HEK293 (cell line): Measurements from ENCODE around the gene HOXA11.

Experiments
- CTCF ChIA-PET: fragments of 350-600 bp; formaldehyde crosslinking; extraction: SDS; loops from one replicate; lab custom pipeline; 2021; ENCODE audit warnings: antibody characterized with exemption; lab: Yijun Ruan, JAX
- POLR2A ChIA-PET: fragments of 300-600 bp; formaldehyde crosslinking; extraction: SDS; loops from one replicate; lab custom pipeline; 2020; ENCODE audit warnings: antibody characterized with exemption, inconsistent platforms; lab: Yijun Ruan, JAX
- H3K27ac ChIP-seq: fragments of 200-500 bp; sonication (Bioruptor generic); 2 replicates; pipeline ENCODE4 v1.5.1; 2014; ENCODE audit warnings: low read depth, low read length, control low read depth, inconsistent platforms; ENCODE audit errors: extremely low read depth
- H3K36me3 ChIP-seq, 2 experiments: fragments of 200-500 bp in 1 of 2; sonication (Bioruptor generic) in 1 of 2; 1 replicate in 1 of 2; 2 replicates in 1 of 2; pipeline ENCODE4 v1.5.1; 2014 to 2017; ENCODE audit warnings: inconsistent platforms in 2 of 2, low read length in 2 of 2; ENCODE audit not compliant: control insufficient read depth in 2 of 2, insufficient read depth in 1 of 2
- H3K4me1 ChIP-seq: fragments of 200-500 bp; sonication (Bioruptor generic); 2 replicates; pipeline ENCODE4 v1.5.1; 2014; ENCODE audit warnings: mild to moderate bottlenecking, low read length, inconsistent platforms; ENCODE audit not compliant: control insufficient read depth, insufficient read depth
- H3K4me3 ChIP-seq: 2 replicates; pipeline ENCODE4 v1.5.1; 2011; ENCODE audit warnings: low read depth, mild to moderate bottlenecking, control low read depth, low read length, moderate library complexity
- H3K9me3 ChIP-seq: fragments of 200-500 bp; sonication (Bioruptor generic); 2 replicates; pipeline ENCODE4 v1.5.1; 2014; ENCODE audit warnings: low read depth, low read length, inconsistent platforms; ENCODE audit not compliant: control insufficient read depth, insufficient read depth
- BCL6B ChIP-seq: fragments of 450-650 bp; formaldehyde crosslinking; IDR thresholded peaks from 2 replicates; pipeline ENCODE4 v1.5.1; 2017; ENCODE audit warnings: missing biosample characterization, missing genetic modification characterization
- CTCF ChIP-seq: fragments of 450-650 bp; formaldehyde crosslinking; IDR thresholded peaks from 2 replicates; pipeline ENCODE4 v1.5.1; 2016; ENCODE audit warnings: missing biosample characterization, missing genetic modification characterization
- FEZF1 ChIP-seq: fragments of 450-650 bp; formaldehyde crosslinking; IDR thresholded peaks from 2 replicates; pipeline ENCODE4 v1.5.1; 2016; ENCODE audit warnings: missing biosample characterization, missing genetic modification characterization
- GLIS2 ChIP-seq: fragments of 450-650 bp; formaldehyde crosslinking; IDR thresholded peaks from 2 replicates; pipeline ENCODE4 v1.5.1; 2016; ENCODE audit warnings: missing biosample characterization, missing genetic modification characterization
- KLF9 ChIP-seq: fragments of 450-650 bp; formaldehyde crosslinking; IDR thresholded peaks from 2 replicates; pipeline ENCODE4 v1.5.1; 2016; ENCODE audit warnings: missing biosample characterization, missing genetic modification characterization, low read depth
- PATZ1 ChIP-seq: fragments of 450-650 bp; formaldehyde crosslinking; IDR thresholded peaks from 2 replicates; pipeline ENCODE4 v1.5.1; 2016; ENCODE audit warnings: missing biosample characterization, missing genetic modification characterization
- SP2 ChIP-seq: fragments of 450-650 bp; formaldehyde crosslinking; IDR thresholded peaks from 2 replicates; pipeline ENCODE4 v1.5.1; 2016; ENCODE audit warnings: missing biosample characterization, missing genetic modification characterization
- SP3 ChIP-seq: fragments of 450-650 bp; formaldehyde crosslinking; IDR thresholded peaks from 2 replicates; pipeline ENCODE4 v1.5.1; 2016; ENCODE audit warnings: missing biosample characterization, missing genetic modification characterization
- ZBTB7A ChIP-seq: fragments of 450-650 bp; formaldehyde crosslinking; IDR thresholded peaks from 2 replicates; pipeline ENCODE4 v1.5.1; 2016; ENCODE audit warnings: low read depth, missing biosample characterization, missing genetic modification characterization
- ZNF114 ChIP-seq: fragments of 450-650 bp; formaldehyde crosslinking; IDR thresholded peaks from 2 replicates; pipeline ENCODE4 v1.5.0; 2017; ENCODE audit warnings: missing biosample characterization, missing genetic modification characterization
- ZNF404 ChIP-seq: fragments of 450-650 bp; formaldehyde crosslinking; IDR thresholded peaks from 2 replicates; pipeline ENCODE4 v1.5.1; 2017; ENCODE audit warnings: missing biosample characterization, missing genetic modification characterization
- ZNF513 ChIP-seq: fragments of 450-650 bp; IDR thresholded peaks from 2 replicates; pipeline ENCODE4 v1.5.1; 2018; ENCODE audit warnings: missing biosample characterization, missing genetic modification characterization
- ZNF530 ChIP-seq: fragments of 450-650 bp; formaldehyde crosslinking; IDR thresholded peaks from 2 replicates; pipeline ENCODE4 v1.5.1; 2016; ENCODE audit warnings: low read depth, missing biosample characterization, missing genetic modification characterization
- ZNF558 ChIP-seq: fragments of 450-650 bp; formaldehyde crosslinking; IDR thresholded peaks from 2 replicates; pipeline ENCODE4 v1.5.1; 2016; ENCODE audit warnings: missing biosample characterization, missing genetic modification characterization
- ZNF670 ChIP-seq: fragments of 450-650 bp; formaldehyde crosslinking; IDR thresholded peaks from 2 replicates; pipeline ENCODE4 v1.5.1; 2016; ENCODE audit warnings: missing biosample characterization, missing genetic modification characterization, low read depth

The HOXA11 gene

GRCh38 chr7:27164367-27165088, 20.5 kb downstream of the HOXA11 start:
- H3K9me3 ChIP-seq, result no peaks in the 10 kb centered on the region
- peaks cover 11% of the 10 kb centered on the region for H3K4me1 ChIP-seq
- TF ChIP-seq KLF9 (tag by site-specific recombination) (peak; percentile 82), ZNF513 (tag by site-specific recombination) (no peak), ZNF670 (tag by site-specific recombination) (no peak), BCL6B (tag by site-specific recombination) (0 out of 2 replicates have a peak, but pooled peaks have one; percentile 10), SP2 (tag by site-specific recombination) (peak; percentile 33; the same call in 1 of the 2 replicates), PATZ1 (tag by site-specific recombination) (0 out of 2 replicates have a peak, but pooled peaks have one; percentile 8), ZNF530 (tag by site-specific recombination) (no peak), SP3 (peak; percentile 35), ZNF404 (tag by site-specific recombination) (no peak), CTCF (tag by site-specific recombination) (no peak)
- peak overlapping the region; percentile 76 for H3K4me3 ChIP-seq
- ChIA-PET POLR2A (interaction anchor here (1.3 to 4.1 kb wide), 5 partner anchors 9 to 17 kb away, joined by 3 to 42 read pairs (median 11); partner anchors contain the start of genes HOXA10, HOXA3 and HOXA6), CTCF (interaction anchor here (0.6 to 1.0 kb wide), 2 partner anchors 14 to 21 kb away, joined by 3 read pairs; no protein-coding TSS in a partner anchor)
- peak overlapping the region; percentile 100 for H3K27ac ChIP-seq
- H3K36me3 ChIP-seq, result peaks cover 18 to 41% of the 10 kb centered on the region in 2 experiments

- no peak for TF ChIP-seq ZBTB7A
- TF ChIP-seq GLIS2 (tag by site-specific recombination), result no peak
- TF ChIP-seq ZNF558, result no peak
- no peak for TF ChIP-seq ZNF114 (tag by site-specific recombination)
- no peak for TF ChIP-seq FEZF1 (tag by site-specific recombination)
- TF ChIP-seq, all 188 proteins: peak for 0
- Histone ChIP-seq H3K36me3 (peaks cover 18 to 40% of the 10 kb centered on the region in 2 experiments), H3K4me1 (peaks cover 16% of the 10 kb centered on the region), H3K4me3 (peak overlapping the region; percentile 76), H3K9me3 (no peaks in the 10 kb centered on the region), H3K27ac (peak overlapping the region; percentile 100)
- CTCF ChIA-PET, result interaction anchor here (0.6 to 1.8 kb wide), 3 partner anchors 14 to 20 kb away, joined by 3 to 10 read pairs (median 3); no protein-coding TSS in a partner anchor
- POLR2A ChIA-PET, result interaction anchor here (0.8 to 4.1 kb wide), 5 partner anchors 10 to 1307 kb away, joined by 3 to 42 read pairs (median 4); partner anchors contain the start of genes HOXA10, HOXA3 and HOXA6
These were observed 21.0 kb downstream of the HOXA11 start for GRCh38 chr7:27164045-27164366.
